HG03378 (cell line): ENCODE results near the gene SLC49A4.
"Not testable (repeated sequence)": the region's sequence is repeated elsewhere in the genome, so short reads cannot be mapped to it uniquely, and the experiment has no call there.

Experiments
- ATAC-seq: cut with Tn5 transposase; IDR thresholded peaks from one replicate; pipeline ENCODE4 v1.9.1; 2021; ENCODE audit warnings: mild to moderate bottlenecking, moderate library complexity; ENCODE audit not compliant: unreplicated experiment

Gene SLC49A4, protein sequence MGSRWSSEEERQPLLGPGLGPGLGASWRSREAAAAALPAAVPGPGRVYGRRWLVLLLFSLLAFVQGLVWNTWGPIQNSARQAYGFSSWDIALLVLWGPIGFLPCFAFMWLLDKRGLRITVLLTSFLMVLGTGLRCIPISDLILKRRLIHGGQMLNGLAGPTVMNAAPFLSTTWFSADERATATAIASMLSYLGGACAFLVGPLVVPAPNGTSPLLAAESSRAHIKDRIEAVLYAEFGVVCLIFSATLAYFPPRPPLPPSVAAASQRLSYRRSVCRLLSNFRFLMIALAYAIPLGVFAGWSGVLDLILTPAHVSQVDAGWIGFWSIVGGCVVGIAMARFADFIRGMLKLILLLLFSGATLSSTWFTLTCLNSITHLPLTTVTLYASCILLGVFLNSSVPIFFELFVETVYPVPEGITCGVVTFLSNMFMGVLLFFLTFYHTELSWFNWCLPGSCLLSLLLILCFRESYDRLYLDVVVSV

DNA sequence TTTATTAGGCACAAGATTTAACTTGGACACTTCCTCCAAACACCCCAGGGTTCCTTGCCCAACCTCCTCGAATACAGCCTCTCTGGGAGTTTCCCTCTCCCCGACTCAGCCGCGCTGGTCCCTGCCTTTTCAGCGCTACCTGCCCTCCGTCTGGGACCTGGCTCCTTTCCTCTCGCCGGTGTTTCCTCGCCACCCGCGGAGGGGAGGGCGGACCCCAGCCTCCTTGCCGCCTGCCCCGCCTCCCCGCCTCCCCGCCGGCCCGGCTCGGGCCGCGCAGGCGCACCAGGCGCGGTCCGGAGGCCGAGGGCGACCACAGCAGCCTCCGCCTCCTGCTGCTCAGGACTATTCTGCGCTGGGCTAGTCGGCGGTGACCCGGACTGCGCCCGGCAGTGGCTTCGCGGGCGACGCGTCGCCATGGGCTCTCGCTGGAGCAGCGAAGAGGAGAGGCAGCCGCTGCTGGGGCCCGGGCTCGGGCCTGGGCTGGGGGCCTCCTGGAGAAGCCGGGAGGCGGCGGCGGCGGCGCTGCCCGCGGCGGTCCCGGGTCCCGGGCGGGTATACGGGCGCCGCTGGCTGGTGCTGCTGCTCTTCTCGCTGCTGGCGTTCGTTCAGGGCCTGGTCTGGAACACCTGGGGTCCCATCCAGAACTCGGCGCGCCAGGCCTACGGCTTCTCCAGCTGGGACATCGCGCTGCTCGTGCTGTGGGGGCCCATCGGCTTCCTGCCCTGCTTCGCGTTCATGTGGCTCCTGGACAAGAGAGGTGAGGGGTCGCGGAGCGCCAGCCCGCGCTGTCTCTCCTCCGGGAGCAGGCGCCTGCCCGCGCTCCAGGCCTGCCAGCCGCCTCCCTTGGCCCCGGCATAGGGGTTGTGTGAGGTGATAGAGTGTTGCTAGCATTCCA lies at the start of gene SLC49A4:
SLC49A4 (plus strand) TSS at position 291 of the 895 bp plus-strand sequence; CDS start at position 415, 124 bp downstream.
- peak; percentile 58 for ATAC-seq

DNA sequence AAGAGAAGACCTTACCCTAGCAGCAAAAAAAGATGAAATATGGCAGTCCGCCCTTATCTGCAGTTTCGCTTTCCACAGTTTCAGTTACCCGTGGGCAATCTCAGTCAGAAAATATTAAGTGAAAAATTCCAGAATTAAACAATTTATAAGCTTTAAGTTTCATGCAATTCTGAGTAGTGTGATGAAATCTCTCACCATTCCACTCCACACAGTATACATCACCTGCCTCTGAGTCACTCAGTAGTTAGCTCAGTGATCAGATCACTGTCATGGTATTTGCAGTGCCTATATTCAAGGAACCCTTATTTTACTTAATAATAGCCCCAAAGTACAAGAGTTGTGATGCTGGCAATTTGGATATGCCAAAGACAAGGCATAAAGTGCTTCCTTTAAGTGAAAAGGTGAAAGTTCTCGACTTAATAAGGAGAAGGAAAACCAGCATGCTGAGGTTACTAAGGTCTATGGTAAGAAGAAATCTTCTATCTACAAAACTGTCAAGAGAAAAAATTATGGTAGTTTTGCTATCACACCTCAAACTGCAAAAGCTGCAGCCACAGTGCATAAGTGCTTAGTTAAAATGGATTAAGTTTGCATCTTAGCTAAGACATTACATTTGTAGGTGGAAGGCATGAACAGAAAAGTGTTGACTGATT lies 49.4 kb upstream of the SLC49A4 start:
- ATAC-seq, result no peak

DNA sequence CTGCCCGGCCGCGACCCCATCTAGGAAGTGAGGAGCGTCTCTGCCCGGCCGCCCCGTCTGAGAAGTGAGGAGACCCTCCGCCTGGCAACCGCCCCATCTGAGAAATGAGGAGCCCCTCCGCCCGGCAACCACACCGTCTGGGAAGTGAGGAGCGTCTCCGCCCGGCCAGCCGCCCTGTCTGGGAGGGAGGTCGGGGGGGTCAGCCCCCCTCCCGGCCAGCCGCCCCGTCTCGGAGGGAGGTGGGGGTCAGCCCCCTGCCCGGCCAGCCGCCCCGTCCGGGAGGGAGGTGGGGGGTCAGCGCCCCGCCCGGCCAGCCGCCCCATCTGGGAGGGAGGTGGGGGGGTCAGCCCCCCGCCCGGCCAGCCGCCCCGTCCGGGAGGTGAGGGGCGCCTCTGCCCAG lies 47.6 kb upstream of the SLC49A4 start:
- ATAC-seq, result not testable (repeated sequence)

DNA sequence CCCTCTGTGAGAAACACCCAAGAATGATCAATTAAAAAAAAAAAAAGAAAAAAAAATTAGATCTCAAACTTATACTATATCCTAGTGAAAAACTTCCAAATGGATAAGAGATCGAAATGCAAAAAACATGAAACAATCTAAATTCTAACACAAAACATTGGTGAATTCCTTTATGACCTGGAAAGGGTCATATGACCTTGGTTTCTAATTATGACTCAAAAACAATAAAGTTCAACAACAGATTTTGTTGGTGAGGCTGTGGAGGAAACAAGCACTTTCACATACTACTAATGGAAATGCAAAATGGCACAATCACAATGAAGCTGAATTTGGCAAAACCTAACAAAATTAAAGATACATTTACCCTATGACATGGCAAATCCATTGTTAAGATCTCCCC lies 46.5 kb upstream of the SLC49A4 start:
- ATAC-seq, result no peak

DNA sequence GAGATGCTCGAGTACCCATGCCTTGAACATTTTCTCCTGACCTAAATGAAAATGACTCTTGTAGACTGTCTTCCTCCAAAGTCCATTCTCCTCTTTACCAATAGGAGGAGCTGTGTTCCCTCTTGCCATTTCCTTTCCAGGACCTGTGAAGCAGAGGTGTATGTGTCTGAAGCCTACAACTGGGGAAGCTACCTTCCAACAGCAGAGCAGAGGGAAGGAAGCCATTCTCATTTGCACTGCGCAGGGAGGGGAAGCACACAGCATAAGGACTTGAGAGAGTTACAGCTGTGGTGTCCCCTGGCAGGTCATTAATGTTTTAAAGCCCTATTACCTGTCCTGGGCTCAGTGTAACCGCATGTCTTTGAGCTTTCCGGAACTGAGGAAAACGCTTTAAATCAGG lies 39.9 kb upstream of the SLC49A4 start:
- peak; percentile 72 for ATAC-seq

DNA sequence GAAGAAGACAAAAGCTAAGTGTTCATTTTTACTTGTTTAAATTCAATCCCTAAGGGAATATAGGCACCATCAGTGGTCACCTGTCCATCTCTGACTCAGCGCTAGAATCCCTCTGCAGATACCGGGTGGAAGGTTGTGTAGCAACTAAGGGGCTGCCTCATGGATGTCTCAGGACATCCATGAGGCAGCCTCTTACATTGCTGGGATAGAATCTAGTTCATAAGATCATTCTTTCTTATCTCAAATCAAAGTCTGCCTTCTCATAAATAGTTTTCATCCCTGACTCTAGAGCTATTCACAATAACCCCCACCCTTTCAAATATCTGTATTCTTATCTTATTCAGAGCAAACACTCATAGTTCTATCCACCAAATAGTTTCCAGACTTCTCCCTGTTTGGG lies 39.4 kb upstream of the SLC49A4 start:
- ATAC-seq, result no peak

DNA sequence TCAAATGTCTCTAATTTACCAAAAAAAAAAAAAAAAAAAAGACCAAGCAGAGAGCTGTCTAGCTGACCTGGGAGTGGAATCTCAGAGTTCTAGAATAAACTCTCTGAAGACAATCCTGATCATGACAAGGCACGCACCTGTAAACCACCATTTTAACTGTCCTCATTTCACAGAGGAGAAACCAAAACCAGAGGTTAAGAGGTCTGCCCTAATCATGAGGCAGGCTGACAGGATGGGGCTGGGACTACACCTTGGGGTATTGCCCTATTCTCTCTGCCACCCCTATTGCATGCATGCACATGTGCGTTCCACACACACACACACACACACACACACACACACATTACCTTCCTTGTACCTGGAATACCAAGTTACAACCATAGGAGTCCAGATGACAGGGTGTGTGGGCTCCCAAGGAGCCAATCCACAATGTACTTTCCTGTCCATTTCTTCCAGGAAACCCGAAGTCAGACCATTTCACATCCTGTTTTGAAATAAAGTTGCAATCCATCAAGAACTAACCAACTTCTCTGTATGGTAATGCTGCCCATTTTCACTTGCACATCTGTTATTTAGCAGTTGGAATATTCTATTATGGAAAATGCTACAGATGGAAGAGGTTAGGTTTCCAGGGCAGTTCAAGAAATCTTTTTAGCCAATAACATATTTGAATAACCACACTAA lies 35.9 kb upstream of the SLC49A4 start:
- no peak for ATAC-seq

DNA sequence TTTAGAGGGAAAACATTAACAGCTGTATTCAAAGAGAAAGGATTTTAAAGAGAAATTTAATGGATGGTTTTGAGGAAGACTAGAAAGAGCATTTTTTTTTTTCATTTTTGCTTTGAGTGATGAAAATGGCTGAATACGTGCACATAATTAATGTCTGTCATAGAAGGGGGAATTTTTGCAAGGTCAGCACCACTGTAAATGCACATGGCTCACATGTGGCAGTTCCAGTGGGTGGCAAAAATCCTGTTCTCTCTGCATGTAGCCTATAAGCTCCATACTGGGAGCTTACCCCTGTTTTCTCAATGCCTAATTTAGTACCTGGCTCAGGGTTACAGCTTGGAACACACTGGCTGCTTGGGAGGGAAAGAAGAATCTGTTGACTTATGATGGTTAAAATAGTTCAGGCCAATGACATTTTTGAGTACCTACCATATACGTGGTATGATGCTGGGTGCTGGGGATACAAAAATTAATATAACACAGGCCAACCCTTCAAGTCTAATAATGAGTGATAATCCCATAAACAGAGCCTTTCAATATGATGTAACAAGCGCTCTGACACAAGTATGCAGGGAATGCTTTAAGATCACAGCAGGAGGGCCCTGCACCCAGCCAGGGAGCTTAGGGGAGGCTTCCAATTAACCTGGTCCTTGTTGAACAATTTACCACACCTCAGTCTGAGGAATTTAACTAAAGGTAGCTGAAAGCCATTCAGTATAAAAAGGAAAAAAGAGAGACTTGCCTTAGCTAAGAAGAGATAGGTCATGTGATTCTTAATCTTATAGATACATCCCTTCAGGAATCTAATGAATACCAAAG lies 34.2 kb upstream of the SLC49A4 start:
- no peak for ATAC-seq

DNA sequence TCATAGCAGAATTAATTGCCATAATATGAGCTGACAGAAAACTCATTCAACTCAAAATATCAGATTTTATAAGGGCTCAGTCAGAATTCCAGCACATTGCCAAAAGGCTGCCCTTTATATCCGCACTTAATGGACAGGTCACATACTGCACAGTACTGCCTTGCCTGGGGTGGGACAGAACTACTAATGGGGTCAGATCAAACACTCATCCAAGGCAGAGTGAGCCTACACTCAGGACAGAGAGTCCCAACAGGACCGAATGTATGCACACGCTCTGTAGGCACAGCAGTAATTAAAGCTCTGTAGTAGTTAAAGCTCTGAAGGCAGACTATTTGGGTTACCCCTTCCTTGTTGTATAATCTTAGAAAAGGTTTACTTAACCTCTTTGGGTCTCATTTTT lies 28.4 kb upstream of the SLC49A4 start:
- ATAC-seq, result no peak

DNA sequence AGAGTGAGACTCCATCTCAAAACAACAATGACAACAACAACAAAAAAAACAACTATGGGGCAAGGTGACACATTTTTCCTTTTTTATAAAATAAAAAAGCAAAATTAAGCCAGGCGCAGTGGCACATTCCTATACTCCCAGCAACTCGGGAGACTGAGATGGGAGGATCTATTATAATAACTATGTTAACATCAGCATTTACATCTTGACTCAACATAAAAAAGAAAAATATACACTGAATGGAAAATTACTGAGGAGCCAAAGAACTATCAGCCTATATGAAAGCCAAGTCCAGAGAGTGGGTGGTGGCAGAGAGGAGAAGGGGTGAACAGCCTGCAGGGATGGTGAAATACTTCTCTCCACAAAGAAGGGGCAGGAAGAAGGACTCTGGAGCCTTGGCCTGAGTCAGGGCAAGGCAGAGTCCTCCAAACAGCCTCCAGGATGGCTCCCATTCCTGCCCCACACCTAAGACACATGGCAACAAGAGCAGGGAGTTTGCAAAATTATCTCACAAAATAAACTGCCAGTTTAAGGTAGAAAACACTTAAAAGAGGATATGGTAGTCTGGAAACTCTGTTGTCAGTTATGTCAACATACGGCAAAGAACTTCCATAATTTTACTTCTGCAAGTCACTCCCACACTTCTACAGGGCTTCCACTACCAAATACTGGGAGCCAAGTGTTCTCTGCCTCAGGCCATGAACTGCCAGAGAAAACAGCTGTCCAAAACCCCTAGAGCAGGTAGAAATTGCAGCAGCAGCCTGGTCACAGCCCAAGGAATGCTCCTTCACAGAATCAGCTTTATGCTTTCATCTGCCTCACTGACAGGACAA lies 27.1 kb upstream of the SLC49A4 start:
- no peak for ATAC-seq

DNA sequence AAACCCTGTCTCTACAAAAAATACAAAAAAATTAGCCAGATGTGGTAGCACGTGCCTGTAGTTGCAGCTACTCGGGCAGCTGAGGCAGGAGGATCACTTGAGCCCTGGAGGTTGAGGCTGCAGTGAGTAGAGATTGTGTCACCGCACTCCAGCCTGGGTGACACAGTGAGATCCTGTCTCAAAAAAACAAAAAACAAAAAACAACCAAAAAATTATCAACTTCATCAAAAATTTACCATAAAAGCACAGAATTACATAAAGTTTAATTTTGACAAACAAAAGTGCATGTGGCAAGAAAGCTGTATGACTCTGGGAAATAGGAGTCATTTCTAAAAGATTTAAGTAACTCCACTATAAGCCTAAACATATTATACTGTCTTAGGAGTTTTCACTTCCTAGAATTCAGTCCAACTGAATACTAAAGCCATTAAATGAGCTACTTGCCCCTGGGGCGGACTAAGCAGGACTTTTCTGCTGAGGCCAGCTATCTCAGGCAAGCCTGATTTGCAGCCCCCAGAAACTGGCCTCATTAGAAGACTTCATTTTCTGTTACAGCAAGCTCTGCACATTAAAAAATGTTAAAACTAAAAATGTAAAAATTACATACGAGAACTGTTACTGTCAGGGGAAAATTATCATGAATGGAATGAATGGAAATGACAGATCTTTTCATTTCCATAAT lies 24.2 kb upstream of the SLC49A4 start:
- ATAC-seq, result no peak

DNA sequence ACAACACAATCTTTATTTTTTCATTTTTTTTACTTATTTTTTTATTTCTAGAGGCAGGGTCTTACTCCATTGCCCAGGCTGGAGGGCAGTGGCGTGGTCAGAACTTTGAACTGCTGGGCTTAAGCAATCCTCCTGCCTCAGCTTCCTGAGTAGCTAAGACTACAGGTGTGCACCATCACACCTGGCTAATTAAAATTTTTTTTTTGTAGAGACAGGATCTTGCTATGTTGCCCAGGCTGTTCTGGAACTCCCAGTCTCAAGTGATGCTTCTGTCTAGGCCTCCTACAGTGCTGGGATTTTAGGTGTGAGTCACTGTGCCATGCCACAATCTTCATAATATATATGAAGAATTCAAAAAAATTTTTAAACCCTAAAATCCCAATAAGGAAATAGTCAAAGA lies 22.0 kb upstream of the SLC49A4 start:
- no peak for ATAC-seq

DNA sequence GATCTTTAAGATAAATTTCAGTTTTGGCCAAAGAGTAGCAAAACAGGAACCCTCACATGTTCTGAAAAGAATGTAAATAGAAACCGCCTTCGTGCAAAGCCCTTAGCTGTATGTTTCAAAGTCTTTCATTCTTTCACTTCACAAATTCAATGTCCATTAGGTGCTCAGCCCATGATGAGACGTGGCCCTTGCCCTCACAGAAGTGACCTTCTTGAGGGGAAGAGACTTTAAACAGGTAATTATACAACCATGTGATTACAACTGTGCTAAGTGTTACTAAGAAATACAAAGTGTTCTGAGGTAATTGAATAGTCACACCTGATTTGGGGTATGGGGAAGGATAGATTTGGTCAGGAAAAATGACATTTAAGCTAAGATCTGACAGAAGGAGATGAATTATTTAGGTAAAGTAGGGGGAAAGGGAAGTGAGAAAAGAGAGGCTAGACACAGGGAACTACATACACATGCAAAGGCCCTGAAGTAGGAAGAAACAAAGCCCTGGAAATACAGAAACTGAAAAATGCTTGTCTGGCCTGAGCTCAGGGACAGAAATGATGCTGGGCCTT lies 20.8 kb upstream of the SLC49A4 start:
- no peak for ATAC-seq

DNA sequence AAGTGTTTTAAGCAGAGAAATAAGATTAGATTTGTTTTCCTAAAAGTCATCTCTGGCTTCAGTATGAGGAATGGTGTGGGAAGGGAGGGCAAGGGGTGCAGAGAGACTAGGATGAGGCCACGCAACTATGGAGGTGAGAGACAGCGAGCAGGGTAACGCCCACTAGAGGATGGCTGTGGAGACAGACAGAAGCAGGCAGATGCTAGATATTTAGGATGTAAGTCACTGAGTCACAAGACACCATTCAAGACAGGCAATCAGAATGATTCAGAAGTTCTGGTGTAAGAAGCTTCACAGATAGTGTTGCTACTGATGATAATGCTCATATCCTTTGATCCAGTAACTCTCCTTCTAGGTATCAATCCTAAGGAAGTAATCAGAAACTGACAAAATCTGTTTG lies 20.3 kb upstream of the SLC49A4 start:
- ATAC-seq, result no peak

DNA sequence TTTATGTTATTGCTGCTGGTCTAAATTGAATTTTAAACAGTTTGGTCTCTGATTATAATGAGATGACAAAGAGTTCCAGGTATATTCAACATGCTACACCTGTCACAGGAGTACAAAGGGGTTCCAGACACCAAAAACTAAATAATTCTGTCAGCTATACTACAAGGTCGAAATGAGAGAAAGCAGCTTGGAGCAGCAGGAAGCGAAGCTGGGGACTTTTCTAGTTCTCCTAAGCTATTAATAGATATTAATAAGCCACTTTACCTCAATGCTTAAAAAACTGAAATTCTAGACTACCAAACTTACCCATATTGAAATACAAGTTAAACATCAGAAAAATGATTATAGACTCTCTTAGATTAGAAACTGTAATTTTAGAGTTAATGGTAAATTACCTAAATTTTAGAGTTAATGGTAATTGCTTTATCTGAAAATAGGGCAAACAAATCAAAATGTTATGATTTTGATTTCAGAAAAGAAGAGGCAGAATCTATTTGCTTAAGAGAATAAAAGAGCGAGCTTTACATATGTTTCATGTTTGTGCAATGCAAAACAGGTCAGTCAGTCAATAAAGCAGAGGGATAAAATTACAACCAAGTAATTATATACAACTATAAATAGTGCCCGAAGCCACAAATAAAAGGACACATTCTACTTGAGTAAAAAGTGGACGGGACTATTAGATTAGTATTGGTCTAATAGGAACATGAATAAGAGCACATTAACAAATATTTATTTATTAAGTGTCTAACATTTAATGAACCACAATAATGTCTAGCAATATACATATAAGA lies 18.0 kb upstream of the SLC49A4 start:
- ATAC-seq, result no peak

DNA sequence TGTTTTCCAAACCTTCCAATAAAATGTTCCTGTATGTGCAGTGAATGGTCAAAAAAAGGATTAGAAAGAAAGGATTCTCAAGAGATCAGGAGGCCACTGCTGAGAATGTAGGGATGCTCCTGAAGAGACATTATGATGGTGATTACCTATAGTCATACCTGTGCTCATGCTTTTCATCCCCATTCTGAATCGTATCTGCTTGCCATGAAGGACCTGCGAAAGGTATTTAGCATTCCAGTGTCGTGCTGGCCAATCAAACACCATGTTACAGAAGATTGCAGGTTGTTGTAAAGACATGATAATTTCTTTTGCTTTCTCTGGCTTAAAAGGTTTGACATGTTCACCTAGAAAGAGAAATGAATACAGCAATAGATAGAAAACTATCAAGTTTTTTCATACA lies 17.3 kb upstream of the SLC49A4 start:
- no peak for ATAC-seq

DNA sequence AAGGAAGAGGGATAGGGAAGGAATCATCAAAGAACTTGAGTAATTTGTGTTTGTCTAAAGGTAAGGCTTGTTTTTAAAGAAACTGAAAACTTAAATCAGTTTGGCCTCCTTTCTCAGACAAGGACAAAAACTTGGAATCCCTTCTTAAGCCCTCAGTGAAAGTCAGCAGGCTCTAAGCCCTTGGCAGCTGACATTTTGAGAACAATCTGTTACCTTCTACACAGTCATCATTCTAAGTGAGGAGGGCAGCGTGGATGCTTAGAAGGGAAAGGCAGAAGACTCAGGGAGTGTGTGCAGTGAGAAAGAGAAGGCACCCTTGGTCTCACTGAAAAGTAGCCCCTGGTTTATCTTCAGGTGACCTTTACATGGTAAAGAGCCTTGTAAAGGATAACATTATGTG lies 12.1 kb upstream of the SLC49A4 start:
- ATAC-seq, result no peak
